ENCODE data around the gene SH3RF3.

The SH3RF3 gene

GRCh38 chr2:109513749-109514588 lies 385.0 kb downstream of the SH3RF3 start:
- TF ChIP-seq GATA2 (IDR thresholded peaks at IDR 0.05; ENCODE audit: low read depth, low read length): no peak
- TF ChIP-seq GATA3 (IDR thresholded peaks at IDR 0.05; ENCODE audit: low read depth, low read length): no peak

DNA sequence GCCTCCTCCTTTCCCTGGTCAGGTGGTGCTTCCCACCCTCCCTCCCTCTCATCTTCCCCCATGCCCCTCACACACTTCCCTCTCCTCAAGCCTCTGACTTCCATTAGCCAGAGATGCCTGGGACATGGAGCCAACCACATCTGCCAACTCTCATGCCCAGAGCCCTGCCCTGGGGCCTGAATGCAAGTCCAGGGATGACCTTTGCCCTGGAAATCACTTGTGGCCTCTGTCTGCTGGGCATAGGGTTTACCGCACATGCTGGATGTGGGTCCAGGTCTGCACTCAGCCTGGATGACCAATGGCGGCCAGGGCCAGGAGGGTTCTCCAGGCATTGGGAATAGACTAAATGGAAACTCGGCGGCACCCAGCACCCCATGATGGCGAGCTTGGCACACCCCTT lies 385.9 kb downstream of the SH3RF3 start:
- TF ChIP-seq GATA2 (IDR thresholded peaks at IDR 0.05; ENCODE audit: low read depth, low read length): no peak
- TF ChIP-seq GATA3 (IDR thresholded peaks at IDR 0.05; ENCODE audit: low read depth, low read length): no peak

- TF ChIP-seq GATA2 (IDR thresholded peaks at IDR 0.05; ENCODE audit: low read depth, low read length) (no peak), GATA3 (IDR thresholded peaks at IDR 0.05; ENCODE audit: low read depth, low read length) (no peak)
Observed at GRCh38 chr2:109516445-109517117, 387.6 kb downstream of the SH3RF3 start.

GRCh38 chr2:109517118-109517889 lies 388.3 kb downstream of the SH3RF3 start:
- TF ChIP-seq GATA3 (IDR thresholded peaks at IDR 0.05; ENCODE audit: low read depth, low read length): no peak
- TF ChIP-seq GATA2 (IDR thresholded peaks at IDR 0.05; ENCODE audit: low read depth, low read length): no peak

- TF ChIP-seq GATA2 (IDR thresholded peaks at IDR 0.05; ENCODE audit: low read depth, low read length) (no peak), GATA3 (IDR thresholded peaks at IDR 0.05; ENCODE audit: low read depth, low read length) (no peak)
Observed at GRCh38 chr2:109519513-109519912, 390.5 kb downstream of the SH3RF3 start.

- TF ChIP-seq GATA3 (IDR thresholded peaks at IDR 0.05; ENCODE audit: low read depth, low read length): no peak
- no peak for TF ChIP-seq GATA2 (IDR thresholded peaks at IDR 0.05; ENCODE audit: low read depth, low read length)
Observed at GRCh38 chr2:109521233-109522062, 392.4 kb downstream of the SH3RF3 start.

- TF ChIP-seq GATA2 (IDR thresholded peaks at IDR 0.05; ENCODE audit: low read depth, low read length) (no peak), GATA3 (IDR thresholded peaks at IDR 0.05; ENCODE audit: low read depth, low read length) (no peak)
Observed at GRCh38 chr2:109522063-109522374, 393.0 kb downstream of the SH3RF3 start.

- TF ChIP-seq GATA2 (IDR thresholded peaks at IDR 0.05; ENCODE audit: low read depth, low read length) (no peak), GATA3 (IDR thresholded peaks at IDR 0.05; ENCODE audit: low read depth, low read length) (no peak)
Observed at GRCh38 chr2:109523121-109523520, 394.1 kb downstream of the SH3RF3 start.

- TF ChIP-seq GATA3 (IDR thresholded peaks at IDR 0.05; ENCODE audit: low read depth, low read length) (no peak), GATA2 (IDR thresholded peaks at IDR 0.05; ENCODE audit: low read depth, low read length) (no peak)
Observed at GRCh38 chr2:109523536-109524361, 394.7 kb downstream of the SH3RF3 start.

GRCh38 chr2:109525836-109526235 lies 396.8 kb downstream of the SH3RF3 start:
- TF ChIP-seq GATA2 (IDR thresholded peaks at IDR 0.05; ENCODE audit: low read depth, low read length) (no peak), GATA3 (IDR thresholded peaks at IDR 0.05; ENCODE audit: low read depth, low read length) (no peak)

DNA sequence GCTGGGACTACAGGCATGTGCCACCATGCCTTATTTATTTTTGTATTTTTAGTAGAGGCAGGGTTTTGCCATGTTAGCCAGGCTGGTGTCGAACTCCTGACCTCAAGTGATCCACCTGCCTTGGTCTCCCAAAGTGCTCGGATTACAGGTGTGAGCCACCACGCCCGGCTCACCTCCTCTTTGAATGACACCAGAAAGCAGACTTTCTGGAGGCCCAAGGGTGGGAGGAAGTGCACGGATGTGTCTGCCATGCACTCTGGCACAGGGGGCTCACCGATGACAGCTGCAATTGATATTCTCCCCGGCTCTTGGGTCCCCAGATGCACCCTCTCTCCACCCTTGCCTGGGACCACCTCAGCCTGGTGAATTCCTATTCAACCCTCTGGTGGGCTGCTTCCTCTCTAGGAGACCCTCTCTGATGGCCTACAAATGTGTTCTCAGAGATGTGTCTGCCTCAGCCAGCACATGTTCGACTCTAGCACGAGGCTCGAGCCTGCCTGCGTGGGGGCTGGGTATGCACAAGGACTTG lies 397.5 kb downstream of the SH3RF3 start:
- TF ChIP-seq GATA2 (IDR thresholded peaks at IDR 0.05; ENCODE audit: low read depth, low read length) (no peak), GATA3 (IDR thresholded peaks at IDR 0.05; ENCODE audit: low read depth, low read length) (no peak)

GRCh38 chr2:109527079-109527478 lies 398.1 kb downstream of the SH3RF3 start:
- TF ChIP-seq GATA3 (IDR thresholded peaks at IDR 0.05; ENCODE audit: low read depth, low read length): no peak
- no peak for TF ChIP-seq GATA2 (IDR thresholded peaks at IDR 0.05; ENCODE audit: low read depth, low read length)
